ENCODE measurements around the gene ZNF423.

ZNF423 gene

GRCh38 chr16:49716339-49716934 is 139.5 kb downstream of the ZNF423 start:
- no peak overlapping the region for H3K4me3 Mint-ChIP-seq
- H3K4me1 Mint-ChIP-seq: no peaks in the 10 kb centered on the region
- no peaks in the 10 kb centered on the region for H3K9me3 Mint-ChIP-seq
- no peaks in the 10 kb centered on the region for H3K27me3 Mint-ChIP-seq
- ATAC-seq (no peak), DNase-seq (no peak)
- no peak overlapping the region for H3K27ac Mint-ChIP-seq
- H3K36me3 Mint-ChIP-seq (ENCODE audit: low read depth): no peaks in the 10 kb centered on the region

- no peak for ATAC-seq
- Mint-ChIP-seq H3K4me1 (no peaks in the 10 kb centered on the region), H3K4me3 (no peak overlapping the region), H3K27ac (no peak overlapping the region), H3K27me3 (no peaks in the 10 kb centered on the region), H3K9me3 (no peaks in the 10 kb centered on the region), H3K36me3 (ENCODE audit: low read depth) (no peaks in the 10 kb centered on the region)
- no peak for DNase-seq
Observed at GRCh38 chr16:49713770-49714169, 142.1 kb downstream of the ZNF423 start.

- H3K27ac Mint-ChIP-seq: no peak overlapping the region
- no peaks in the 10 kb centered on the region for H3K4me1 Mint-ChIP-seq
- peaks cover 4% of the 10 kb centered on the region for H3K27me3 Mint-ChIP-seq
- no peak overlapping the region for H3K4me3 Mint-ChIP-seq
- H3K36me3 Mint-ChIP-seq (ENCODE audit: low read depth): no peaks in the 10 kb centered on the region
- no peaks in the 10 kb centered on the region for H3K9me3 Mint-ChIP-seq
- DNase-seq (no peak), ATAC-seq (no peak)
Observed at GRCh38 chr16:49712542-49712941, 143.4 kb downstream of the ZNF423 start.

- no peak overlapping the region for H3K4me3 Mint-ChIP-seq
- no peak overlapping the region for H3K27ac Mint-ChIP-seq
- H3K4me1 Mint-ChIP-seq: no peaks in the 10 kb centered on the region
- peaks cover 4% of the 10 kb centered on the region for H3K27me3 Mint-ChIP-seq
- ATAC-seq (no peak), DNase-seq (no peak)
- no peaks in the 10 kb centered on the region for H3K9me3 Mint-ChIP-seq
- no peaks in the 10 kb centered on the region for H3K36me3 Mint-ChIP-seq (ENCODE audit: low read depth)
Observed at GRCh38 chr16:49712106-49712505, 143.8 kb downstream of the ZNF423 start.

- no peak overlapping the region for H3K4me3 Mint-ChIP-seq
Observed at GRCh38 chr16:49709057-49709456, 146.9 kb downstream of the ZNF423 start.

GRCh38 chr16:49708491-49708890 is 147.4 kb downstream of the ZNF423 start:
- no peak for DNase-seq
- peaks cover 4% of the 10 kb centered on the region for H3K27me3 Mint-ChIP-seq

More at GRCh38 chr16:49709057-49709456, 146.9 kb downstream of the ZNF423 start:
- no peak overlapping the region for H3K27ac Mint-ChIP-seq
- ATAC-seq: no peak
- no peak for DNase-seq
- no peaks in the 10 kb centered on the region for H3K9me3 Mint-ChIP-seq
- no peaks in the 10 kb centered on the region for H3K4me1 Mint-ChIP-seq
- H3K27me3 Mint-ChIP-seq: peaks cover 4% of the 10 kb centered on the region
- no peaks in the 10 kb centered on the region for H3K36me3 Mint-ChIP-seq (ENCODE audit: low read depth)

GRCh38 chr16:49706620-49707355 is 149.1 kb downstream of the ZNF423 start:
- Mint-ChIP-seq H3K9me3 (no peaks in the 10 kb centered on the region), H3K4me3 (no peak overlapping the region)

More at GRCh38 chr16:49708491-49708890, 147.4 kb downstream of the ZNF423 start:
- Mint-ChIP-seq H3K9me3 (no peaks in the 10 kb centered on the region), H3K4me3 (no peak overlapping the region), H3K4me1 (no peaks in the 10 kb centered on the region), H3K36me3 (ENCODE audit: low read depth) (no peaks in the 10 kb centered on the region), H3K27ac (no peak overlapping the region)
- no peak for ATAC-seq

GRCh38 chr16:49704586-49705155 is 151.2 kb downstream of the ZNF423 start:
- no peaks in the 10 kb centered on the region for H3K9me3 Mint-ChIP-seq
- H3K4me1 Mint-ChIP-seq: no peaks in the 10 kb centered on the region
- no peak overlapping the region for H3K27ac Mint-ChIP-seq
- no peaks in the 10 kb centered on the region for H3K36me3 Mint-ChIP-seq (ENCODE audit: low read depth)
- H3K4me3 Mint-ChIP-seq: no peak overlapping the region
- ATAC-seq (no peak), DNase-seq (no peak)
- peaks cover 4% of the 10 kb centered on the region for H3K27me3 Mint-ChIP-seq

More at GRCh38 chr16:49706620-49707355, 149.1 kb downstream of the ZNF423 start:
- ATAC-seq (no peak), DNase-seq (no peak)
- Mint-ChIP-seq H3K4me1 (no peaks in the 10 kb centered on the region), H3K27me3 (peaks cover 4% of the 10 kb centered on the region), H3K36me3 (ENCODE audit: low read depth) (no peaks in the 10 kb centered on the region), H3K27ac (no peak overlapping the region)

GRCh38 chr16:49703483-49703882 is 152.4 kb downstream of the ZNF423 start:
- Mint-ChIP-seq H3K4me1 (no peaks in the 10 kb centered on the region), H3K9me3 (no peaks in the 10 kb centered on the region), H3K27ac (no peak overlapping the region), H3K36me3 (ENCODE audit: low read depth) (no peaks in the 10 kb centered on the region), H3K27me3 (peaks cover 10% of the 10 kb centered on the region), H3K4me3 (no peak overlapping the region)
- ATAC-seq (no peak), DNase-seq (no peak)

GRCh38 chr16:49701789-49702494 is 154.0 kb downstream of the ZNF423 start:
- Mint-ChIP-seq H3K4me1 (no peaks in the 10 kb centered on the region), H3K9me3 (no peaks in the 10 kb centered on the region), H3K36me3 (ENCODE audit: low read depth) (no peaks in the 10 kb centered on the region), H3K27me3 (peaks cover 15% of the 10 kb centered on the region), H3K4me3 (no peak overlapping the region), H3K27ac (no peak overlapping the region)
- ATAC-seq (no peak), DNase-seq (no peak)

GRCh38 chr16:49701065-49701685 is 154.7 kb downstream of the ZNF423 start:
- no peaks in the 10 kb centered on the region for H3K9me3 Mint-ChIP-seq
- no peak overlapping the region for H3K4me3 Mint-ChIP-seq
- H3K36me3 Mint-ChIP-seq (ENCODE audit: low read depth): no peaks in the 10 kb centered on the region
- H3K4me1 Mint-ChIP-seq: no peaks in the 10 kb centered on the region
- no peak for ATAC-seq
- H3K27ac Mint-ChIP-seq: no peak overlapping the region
- DNase-seq: no peak
- H3K27me3 Mint-ChIP-seq: peaks cover 15% of the 10 kb centered on the region

- no peaks in the 10 kb centered on the region for H3K36me3 Mint-ChIP-seq (ENCODE audit: low read depth)
- no peak overlapping the region for H3K27ac Mint-ChIP-seq
- no peaks in the 10 kb centered on the region for H3K9me3 Mint-ChIP-seq
- DNase-seq (no peak), ATAC-seq (no peak)
- no peaks in the 10 kb centered on the region for H3K4me1 Mint-ChIP-seq
- H3K27me3 Mint-ChIP-seq: peaks cover 15% of the 10 kb centered on the region
- H3K4me3 Mint-ChIP-seq: no peak overlapping the region
Observed at GRCh38 chr16:49700251-49701064, 155.5 kb downstream of the ZNF423 start.

GRCh38 chr16:49699841-49700175 is 156.1 kb downstream of the ZNF423 start:
- ATAC-seq: no peak
- H3K9me3 Mint-ChIP-seq: no peaks in the 10 kb centered on the region
- H3K4me1 Mint-ChIP-seq: no peaks in the 10 kb centered on the region
- H3K36me3 Mint-ChIP-seq (ENCODE audit: low read depth): no peaks in the 10 kb centered on the region
- H3K4me3 Mint-ChIP-seq: no peak overlapping the region
- H3K27me3 Mint-ChIP-seq: peaks cover 15% of the 10 kb centered on the region
- DNase-seq: no peak
- H3K27ac Mint-ChIP-seq: no peak overlapping the region

Measured in activated naive CD8-positive, alpha-beta T cell treated with anti-CD3 and anti-CD28 coated beads, Interleukin-2, amount 50 U/mL, for 24 hours (primary cell).